Endothelial cell of umbilical vein (primary cell): Measurements from ENCODE around the gene SART3. TPM values are rescaled to one million over a fixed set of nuclear protein-coding genes. Genes with fewer than 3 reads are reported as not detected.

ENCODE experiments used
- BruUV-seq: library from RNA; stranded (reverse); fragments of 400-500 nt; replicated peaks from 2 replicates; lab custom pipeline; 2021; lab: Mats Ljungman, UMichigan
- CTCF ChIA-PET: fragments of 300-600, 350-600 bp; sonication (Branson Sonifier 250); formaldehyde crosslinking; loops from one replicate; lab custom pipeline; 2021; ENCODE audit warnings: antibody characterized with exemption, inconsistent platforms; lab: Charles Lee
- POLR2A ChIA-PET: fragments of 300-600, 350-600 bp; sonication (Branson Sonifier 250); formaldehyde crosslinking; loops from one replicate; lab custom pipeline; 2021; ENCODE audit warnings: antibody characterized with exemption, inconsistent platforms; lab: Charles Lee
- DNase-seq: peaks from one replicate; pipeline ENCODE4 v3.0.0-alpha.2; 2011; ENCODE audit warnings: low read depth, low spot score
- FAIRE-seq: peaks from 2 replicates; lab custom pipeline; 2011; peaks lifted over from hg19 to GRCh38; lab: Jason Lieb, UNC
- H2AFZ ChIP-seq: 2 replicates; pipeline ENCODE4 v1.6.0; 2012; ENCODE audit warnings: low read depth, low read length, control low read depth, inconsistent platforms
- H3K27ac ChIP-seq: 2 replicates; pipeline ENCODE4 v1.5.1; 2011; ENCODE audit warnings: low read depth, mild to moderate bottlenecking, control low read depth, low read length, moderate library complexity; ENCODE audit not compliant: insufficient read depth
- H3K27me3 ChIP-seq, 2 experiments: 2 replicates each; pipeline versions ENCODE4 v1.6.0 to v1.6.1; 2011; ENCODE audit warnings: low read length in 2 of 2, mixed read lengths in 1 of 2; ENCODE audit not compliant: control insufficient read depth in 2 of 2, insufficient read depth in 2 of 2
- H3K36me3 ChIP-seq, 2 experiments: 2 replicates in 1 of 2; 3 replicates in 1 of 2; pipeline ENCODE4 v1.5.1; 2011; ENCODE audit warnings: low read length in 2 of 2, mild to moderate bottlenecking in 1 of 2, moderate library complexity in 1 of 2; ENCODE audit not compliant: control insufficient read depth in 2 of 2, insufficient read depth in 2 of 2; ENCODE audit errors: extremely low read depth in 1 of 2
- H3K4me1 ChIP-seq: 3 replicates; pipeline ENCODE4 v1.5.1; 2011; ENCODE audit warnings: mild to moderate bottlenecking, low read length; ENCODE audit not compliant: control insufficient read depth, insufficient read depth; ENCODE audit errors: extremely low read depth
- H3K4me2 ChIP-seq: 2 replicates; pipeline ENCODE4 v1.6.1; 2011; ENCODE audit warnings: low read length, control low read depth, mixed read lengths; ENCODE audit not compliant: insufficient read depth
- H3K4me3 ChIP-seq, 3 experiments: fragments of 200-600 bp in 1 of 3; sonication (generic), shearing (Covaris generic) in 1 of 3; replicated peaks in 1 of 3; 2 replicates each; pipeline ENCODE4 v1.5.1; 2011 to 2016; ENCODE audit warnings: control low read depth in 3 of 3, low read length in 3 of 3, mild to moderate bottlenecking in 2 of 3, inconsistent platforms in 1 of 3, low read depth in 1 of 3, moderate library complexity in 1 of 3; ENCODE audit not compliant: insufficient read depth in 1 of 3
- H3K79me2 ChIP-seq: 2 replicates; pipeline ENCODE4 v1.6.0; 2012; ENCODE audit warnings: low read length, inconsistent platforms; ENCODE audit not compliant: control insufficient read depth, insufficient read depth
- H3K9ac ChIP-seq: replicated peaks from 2 replicates; pipeline ENCODE3; 2011; ENCODE audit warnings: low read length, control low read depth; ENCODE audit not compliant: insufficient read depth; ENCODE audit errors: extremely low read depth
- H3K9me1 ChIP-seq: replicated peaks from 3 replicates; pipeline ENCODE4 v1.6.0; 2011; ENCODE audit warnings: mild to moderate bottlenecking, low read length; ENCODE audit not compliant: control insufficient read depth, insufficient read depth; ENCODE audit errors: extremely low read depth
- H3K9me3 ChIP-seq: replicated peaks from 2 replicates; pipeline ENCODE4 v1.5.1; 2012; ENCODE audit warnings: low read length, inconsistent platforms; ENCODE audit not compliant: control insufficient read depth, insufficient read depth
- H4K20me1 ChIP-seq: replicated peaks from 2 replicates; pipeline ENCODE3; 2011; ENCODE audit warnings: mild to moderate bottlenecking, low read length; ENCODE audit not compliant: control insufficient read depth, insufficient read depth; ENCODE audit errors: extremely low read depth
- CTCF ChIP-seq, 2 donors: IDR thresholded peaks; 1 replicate in 1 of 2; 2 replicates in 1 of 2; pipeline ENCODE4 v1.5.1; 2011; ENCODE audit warnings: low read length in 2 of 2, mild to moderate bottlenecking in 2 of 2, moderate library complexity in 2 of 2, control low read depth in 1 of 2, inconsistent platforms in 1 of 2, low read depth in 1 of 2; ENCODE audit not compliant: insufficient read depth in 1 of 2; ENCODE audit errors: extremely low read depth in 1 of 2
- EZH2 ChIP-seq: IDR thresholded peaks from 2 replicates; pipeline ENCODE4 v1.6.1; 2012; ENCODE audit warnings: borderline replicate concordance, low read depth, mild to moderate bottlenecking, moderate library complexity, low read length, inconsistent platforms; ENCODE audit not compliant: severe bottlenecking
- FOS ChIP-seq: IDR thresholded peaks from 2 replicates; pipeline ENCODE4 v1.6.1; 2011; ENCODE audit warnings: mild to moderate bottlenecking, low read length, moderate library complexity, borderline replicate concordance; ENCODE audit not compliant: insufficient read depth
- GATA2 ChIP-seq: IDR thresholded peaks from 2 replicates; pipeline ENCODE4 v1.7.0; 2011; ENCODE audit warnings: low read depth, mild to moderate bottlenecking, moderate library complexity, mixed read lengths, low read length; ENCODE audit not compliant: insufficient read length, insufficient read depth
- JUN ChIP-seq: IDR thresholded peaks from 2 replicates; pipeline ENCODE4 v1.6.1; 2011; ENCODE audit warnings: borderline replicate concordance, low read depth; ENCODE audit not compliant: insufficient read length, insufficient read depth
- MAX ChIP-seq: IDR thresholded peaks from 2 replicates; pipeline ENCODE4 v1.6.1; 2011; ENCODE audit not compliant: insufficient read depth, insufficient read length
- MYC ChIP-seq: IDR thresholded peaks from one replicate; pipeline ENCODE4 v1.6.1; 2011; ENCODE audit warnings: mild to moderate bottlenecking, low read depth, low read length
- POLR2A ChIP-seq: IDR thresholded peaks from 2 replicates; pipeline ENCODE4 v1.6.1; 2012; ENCODE audit warnings: low read depth, mild to moderate bottlenecking, control low read depth, low read length
- POLR2AphosphoS5 ChIP-seq: IDR thresholded peaks from 2 replicates; pipeline ENCODE4 v1.6.1; 2012; ENCODE audit warnings: low read depth, mild to moderate bottlenecking, control low read depth, low read length, moderate library complexity; ENCODE audit not compliant: insufficient read depth
- dilution Hi-C: fragments of 300-500 bp; cut with MboI; formaldehyde crosslinking; loops from one replicate; pipeline ENCODE4 v1.15.0; 2019; ENCODE audit warnings: low sequenced_read_pairs; ENCODE audit not compliant: extremely low pct_ligation_motif_present
- intact Hi-C: fragments of 100-400 bp; cut with micrococcal nuclease; formaldehyde crosslinking; loops from one replicate; pipeline ENCODE4 v1.10.0; 2022
- polyA plus RNA-seq, 4 experiments: library from polyadenylated mRNA; depleted of rRNA in 3 of 4; stranded (reverse) in 3 of 4; unstranded in 1 of 4; fragments of >200 nt; gene quantifications; 2 replicates each; pipeline versions ENCODE4 v1.2.1 to v1.2.3, GENCODE V29; 2011 to 2012; ENCODE audit warnings: missing spikeins in 1 of 4
- total RNA-seq: library from RNA; stranded (reverse); gene quantifications from 2 replicates; pipeline ENCODE4 v1.2.3, GENCODE V29; 2021

Gene SART3
- total and polyA plus RNA-seq, 2 donors (not counting 3 experiments of a cell fraction or from before 2014, with no cell fraction given): 13.9 to 50.7 TPM

- Histone ChIP-seq H3K9ac (no peak overlapping the region), H3K27ac (no peak overlapping the region), H3K4me2 (no peak overlapping the region), H3K36me3 (peaks cover 12 to 22% of the 10 kb centered on the region in 2 experiments), H3K4me3 (no peak overlapping the region), H4K20me1 (no peaks in the 10 kb centered on the region), H3K4me1 (no peaks in the 10 kb centered on the region), H3K9me3 (no peaks in the 10 kb centered on the region), H3K79me2 (peaks cover 34% of the 10 kb centered on the region), H3K9me1 (no peaks in the 10 kb centered on the region), H3K27me3 (no peaks in the 10 kb centered on the region), H2AFZ (no peak overlapping the region)
- ChIA-PET CTCF (no interaction called here), POLR2A (no interaction called here)
- no peak for DNase-seq
- no TSS peak for BruUV-seq
- FAIRE-seq: no peak
- no peak for TF ChIP-seq MAX
- dilution Hi-C loops: no loop called here
- intact Hi-C loops: no loop called here
These were observed 17.3 kb downstream of the SART3 start for GRCh38 chr12:108543652-108544051.

GRCh38 chr12:108542320-108542719, 18.7 kb downstream of the SART3 start:
- Histone ChIP-seq H3K4me2 (no peak overlapping the region), H3K79me2 (peaks cover 34% of the 10 kb centered on the region), H3K36me3 (peaks cover 9 to 26% of the 10 kb centered on the region in 2 experiments), H3K9ac (no peak overlapping the region), H3K9me3 (no peaks in the 10 kb centered on the region), H3K4me1 (no peaks in the 10 kb centered on the region), H4K20me1 (no peaks in the 10 kb centered on the region), H3K27me3 (no peaks in the 10 kb centered on the region), H2AFZ (no peak overlapping the region), H3K9me1 (no peaks in the 10 kb centered on the region), H3K27ac (no peak overlapping the region), H3K4me3 (no peak overlapping the region)
- ChIA-PET POLR2A (no interaction called here), CTCF (no interaction called here)
- intact Hi-C loops (no loop called here), dilution Hi-C loops (no loop called here)
- BruUV-seq: no TSS peak
- FAIRE-seq (no peak), DNase-seq (no peak)
- no peak for TF ChIP-seq FOS
- TF ChIP-seq GATA2: no peak
- no peak for TF ChIP-seq POLR2AphosphoS5
- no peak for TF ChIP-seq MYC
- TF ChIP-seq MAX: no peak
- no peak for TF ChIP-seq POLR2A
- TF ChIP-seq EZH2: no peak
- no peak for TF ChIP-seq JUN
- no peak for TF ChIP-seq CTCF (IDR thresholded peaks at IDR 0.05; ENCODE audit: extremely low read depth in 1 of 2, insufficient read depth in 1 of 2, low read depth in 1 of 2, low read length in 2 of 2)
